Glutamatergic neuron (in vitro differentiated cells): Measurements from ENCODE around the gene SULT2B1. TPM values are rescaled to one million over a fixed set of nuclear protein-coding genes. Genes with fewer than 3 reads are reported as not detected.

Experiments used
- DNase-seq: peaks from one replicate; pipeline ENCODE4 v3.0.0; 2022
- H3K27ac Mint-ChIP-seq: one replicate; pipeline ENCODE4 v1.8.0; 2020; ENCODE audit warnings: mild to moderate bottlenecking, mixed read lengths, inconsistent platforms; ENCODE audit not compliant: unreplicated experiment
- H3K27me3 Mint-ChIP-seq: one replicate; pipeline ENCODE4 v1.8.0; 2020; ENCODE audit warnings: mild to moderate bottlenecking, moderate library complexity, mixed read lengths, inconsistent platforms; ENCODE audit not compliant: unreplicated experiment
- H3K36me3 Mint-ChIP-seq: one replicate; pipeline ENCODE4 v1.8.0; 2020; ENCODE audit warnings: mild to moderate bottlenecking, mixed read lengths, inconsistent platforms; ENCODE audit not compliant: unreplicated experiment
- H3K4me1 Mint-ChIP-seq: one replicate; pipeline ENCODE4 v1.8.0; 2020; ENCODE audit warnings: mild to moderate bottlenecking, low read depth, mixed read lengths, inconsistent platforms; ENCODE audit not compliant: unreplicated experiment
- H3K4me3 Mint-ChIP-seq: one replicate; pipeline ENCODE4 v1.8.0; 2020; ENCODE audit warnings: mild to moderate bottlenecking, mixed read lengths, inconsistent platforms; ENCODE audit not compliant: unreplicated experiment
- H3K9me3 Mint-ChIP-seq: one replicate; pipeline ENCODE4 v1.8.0; 2020; ENCODE audit warnings: mild to moderate bottlenecking, moderate library complexity, mixed read lengths, inconsistent platforms; ENCODE audit not compliant: unreplicated experiment
- CTCF ChIP-seq: fragments of 200-600 bp; sonication (generic); IDR thresholded peaks from one replicate; pipeline ENCODE4 v1.5.0; 2021; ENCODE audit not compliant: partially characterized antibody, unreplicated experiment
- total RNA-seq: library from RNA; stranded (reverse); fragmentation: NEBNext Ultra II Directional; extraction: Animal tissue kit (Norgen Biotek cat#: 25700); gene quantifications from one replicate; pipeline ENCODE4 v1.2.1, GENCODE V29; 2021; ENCODE audit not compliant: unreplicated experiment

SULT2B1 gene
- total RNA-seq, 1 donor from 2014 or later = not detected

DNA sequence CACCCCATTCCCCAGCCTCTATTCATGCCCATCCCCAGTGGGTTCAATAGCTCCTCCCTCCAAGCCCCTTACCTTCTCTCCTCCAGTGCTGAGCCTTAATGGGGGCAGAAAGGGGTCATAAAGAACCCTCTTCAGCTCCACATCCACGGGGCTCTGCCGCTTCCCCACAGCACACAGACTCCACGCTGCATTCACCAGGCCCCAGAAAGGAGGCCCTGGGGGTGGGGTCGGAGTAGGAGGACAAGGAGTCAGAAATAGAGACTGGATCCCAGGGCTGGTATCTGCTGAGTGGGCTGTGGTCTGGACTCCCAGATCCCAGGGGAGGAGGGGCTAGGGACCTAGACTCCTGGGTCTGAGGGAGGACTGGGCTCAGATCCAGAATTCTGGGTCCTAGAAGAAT is 92.4 kb downstream of the SULT2B1 start:
- no peak overlapping the region for H3K27ac Mint-ChIP-seq
- peaks cover 16% of the 10 kb centered on the region for H3K27me3 Mint-ChIP-seq
- peaks cover 8% of the 10 kb centered on the region for H3K9me3 Mint-ChIP-seq
- H3K4me1 Mint-ChIP-seq = peaks cover 5% of the 10 kb centered on the region
- no peak overlapping the region for H3K4me3 Mint-ChIP-seq
- DNase-seq = no peak
- no peak for TF ChIP-seq CTCF
- H3K36me3 Mint-ChIP-seq = no peaks in the 10 kb centered on the region

- Mint-ChIP-seq H3K27ac (no peak overlapping the region), H3K4me3 (peak overlapping the region; percentile 92), H3K36me3 (no peaks in the 10 kb centered on the region), H3K9me3 (peaks cover 8% of the 10 kb centered on the region), H3K4me1 (peaks cover 3% of the 10 kb centered on the region), H3K27me3 (peaks cover 13% of the 10 kb centered on the region)
- peak; percentile 71 for DNase-seq
- no peak for TF ChIP-seq CTCF
These were observed 93.1 kb downstream of the SULT2B1 start for GRCh38 chr19:48644839-48645619.

- H3K4me1 Mint-ChIP-seq = peaks cover 3% of the 10 kb centered on the region
- peaks cover 11% of the 10 kb centered on the region for H3K27me3 Mint-ChIP-seq
- H3K4me3 Mint-ChIP-seq = peak overlapping the region; percentile 92
- no peaks in the 10 kb centered on the region for H3K36me3 Mint-ChIP-seq
- peak overlapping the region; percentile 82 for H3K27ac Mint-ChIP-seq
- TF ChIP-seq CTCF = no peak
- H3K9me3 Mint-ChIP-seq = peaks cover 8% of the 10 kb centered on the region
- no peak for DNase-seq
These were observed 93.6 kb downstream of the SULT2B1 start for GRCh38 chr19:48645620-48646000.

GRCh38 chr19:48646001-48646721 is 94.2 kb downstream of the SULT2B1 start, which contains the start of gene CA11:
TSS of gene CA11 (minus strand) at chr19:48646187. CDS start at chr19:48645632, 555 bp downstream.
- Mint-ChIP-seq H3K27ac (peak within 1 kb of the TSS; percentile 82), H3K4me3 (peak within 1 kb of the TSS; percentile 92), H3K9me3 (peaks cover 8% of the 10 kb centered on the region), H3K4me1 (peaks cover 3% of the 10 kb centered on the region), H3K36me3 (no peaks in the 10 kb centered on the region), H3K27me3 (peaks cover 11% of the 10 kb centered on the region)
- TF ChIP-seq CTCF = peak; percentile 81
- DNase-seq = peak; percentile 94
